ENCODE data around the gene ACOX3.

The ACOX3 gene

GRCh38 chr4:8334786-8335460 is 105.6 kb downstream of the ACOX3 start:
- no peak for DNase-seq (ENCODE audit: low read depth)

DNA sequence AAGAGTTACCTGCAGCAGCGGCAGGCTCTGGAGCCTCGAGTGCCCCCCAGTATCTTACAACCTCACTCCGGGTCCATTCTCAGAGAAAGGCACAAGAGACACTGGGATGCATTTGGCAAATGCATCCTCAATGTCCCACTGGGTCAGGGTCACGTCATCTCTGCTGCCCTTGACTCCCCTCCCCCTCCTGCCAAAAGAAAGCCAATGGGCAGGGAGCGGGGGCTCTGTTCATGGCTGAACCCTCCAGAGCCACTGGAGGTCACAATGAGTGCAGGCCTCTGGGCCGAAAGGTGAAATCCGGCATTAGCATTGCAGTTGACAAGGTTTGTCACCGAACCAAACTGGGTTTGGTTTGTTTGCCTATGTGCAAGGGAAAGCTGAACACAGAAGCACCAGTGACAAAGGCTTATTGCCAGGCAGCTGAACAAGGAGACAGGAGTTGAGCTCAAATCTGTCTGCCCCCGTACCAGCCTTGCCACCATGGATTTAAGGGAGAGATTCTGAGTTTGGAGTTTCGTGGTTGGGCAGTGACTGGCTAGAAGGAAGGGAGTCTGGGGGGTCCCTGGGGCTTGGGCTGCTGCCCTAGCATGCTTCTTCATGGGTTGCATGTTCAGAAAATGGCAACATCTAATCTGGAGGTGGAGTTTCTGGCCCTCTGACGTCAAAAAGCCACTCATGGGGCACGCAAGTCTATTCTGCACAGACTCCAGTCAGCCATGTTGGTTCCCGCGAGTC is 106.6 kb downstream of the ACOX3 start:
- no peak for DNase-seq (ENCODE audit: low read depth)

DNA sequence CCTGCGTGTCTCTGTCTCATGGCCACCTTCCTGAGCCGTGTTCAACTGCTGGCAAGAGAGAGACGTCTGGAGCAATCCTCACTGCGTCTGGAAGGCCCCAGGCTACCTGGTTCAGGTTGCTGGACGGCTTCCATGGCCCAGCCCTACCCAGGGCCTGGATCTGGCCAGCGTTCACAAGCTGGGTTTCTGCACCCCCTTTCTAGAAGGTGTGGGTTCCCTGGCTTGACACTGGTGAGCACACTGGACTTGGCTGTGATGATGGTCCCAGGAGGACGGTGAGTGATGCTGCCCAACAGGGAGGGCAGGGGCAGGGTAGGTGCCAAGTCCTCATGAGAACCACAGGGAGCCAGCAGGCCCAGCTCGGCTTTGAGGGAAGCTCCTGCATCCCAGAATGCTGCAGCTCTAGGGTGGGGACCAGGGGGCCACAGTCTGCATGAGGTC is 107.6 kb downstream of the ACOX3 start:
- DNase-seq (ENCODE audit: low read depth) = no peak

- DNase-seq (ENCODE audit: low read depth) = no peak
Measured at GRCh38 chr4:8332038-8332857, 108.3 kb downstream of the ACOX3 start.

- DNase-seq (ENCODE audit: low read depth) = no peak
Measured at GRCh38 chr4:8331575-8331955, 109.0 kb downstream of the ACOX3 start.

DNA sequence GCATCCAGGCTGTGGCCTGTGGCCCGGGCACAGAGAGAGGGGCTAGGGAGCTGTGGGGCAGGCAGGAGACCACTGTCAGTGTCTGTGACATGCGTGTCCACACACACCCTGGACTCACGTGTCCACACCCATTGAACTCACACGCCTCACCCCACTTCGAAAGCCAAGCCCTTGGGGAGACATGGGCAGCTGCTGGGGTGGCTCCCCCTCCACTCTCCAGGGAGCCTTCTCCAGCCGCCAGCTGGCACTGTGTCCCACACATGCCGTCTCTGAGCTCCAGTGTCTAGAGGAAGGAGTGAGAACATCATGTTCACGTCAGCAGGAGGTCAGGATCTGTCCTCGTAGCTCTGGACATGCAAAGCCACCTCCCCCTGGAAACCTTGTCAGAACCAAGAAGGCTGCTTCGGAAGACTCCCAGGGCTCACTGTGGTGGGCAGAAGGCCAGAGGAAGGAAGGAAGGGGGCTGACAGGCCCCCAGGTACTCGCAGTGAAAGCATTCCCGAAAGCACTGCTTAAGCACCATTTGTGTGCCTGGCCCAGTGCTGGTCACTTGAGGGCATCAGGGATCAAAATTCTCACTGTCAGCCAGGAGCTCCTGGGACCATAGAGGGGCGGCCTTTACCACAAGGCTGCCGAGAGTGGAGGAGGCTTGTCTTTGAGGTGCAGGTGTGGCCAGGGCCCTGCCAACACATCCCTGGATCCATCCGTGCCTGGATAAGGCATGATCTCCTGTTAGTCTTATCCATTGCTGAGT is 109.5 kb downstream of the ACOX3 start:
- no peak for DNase-seq (ENCODE audit: low read depth)

DNA sequence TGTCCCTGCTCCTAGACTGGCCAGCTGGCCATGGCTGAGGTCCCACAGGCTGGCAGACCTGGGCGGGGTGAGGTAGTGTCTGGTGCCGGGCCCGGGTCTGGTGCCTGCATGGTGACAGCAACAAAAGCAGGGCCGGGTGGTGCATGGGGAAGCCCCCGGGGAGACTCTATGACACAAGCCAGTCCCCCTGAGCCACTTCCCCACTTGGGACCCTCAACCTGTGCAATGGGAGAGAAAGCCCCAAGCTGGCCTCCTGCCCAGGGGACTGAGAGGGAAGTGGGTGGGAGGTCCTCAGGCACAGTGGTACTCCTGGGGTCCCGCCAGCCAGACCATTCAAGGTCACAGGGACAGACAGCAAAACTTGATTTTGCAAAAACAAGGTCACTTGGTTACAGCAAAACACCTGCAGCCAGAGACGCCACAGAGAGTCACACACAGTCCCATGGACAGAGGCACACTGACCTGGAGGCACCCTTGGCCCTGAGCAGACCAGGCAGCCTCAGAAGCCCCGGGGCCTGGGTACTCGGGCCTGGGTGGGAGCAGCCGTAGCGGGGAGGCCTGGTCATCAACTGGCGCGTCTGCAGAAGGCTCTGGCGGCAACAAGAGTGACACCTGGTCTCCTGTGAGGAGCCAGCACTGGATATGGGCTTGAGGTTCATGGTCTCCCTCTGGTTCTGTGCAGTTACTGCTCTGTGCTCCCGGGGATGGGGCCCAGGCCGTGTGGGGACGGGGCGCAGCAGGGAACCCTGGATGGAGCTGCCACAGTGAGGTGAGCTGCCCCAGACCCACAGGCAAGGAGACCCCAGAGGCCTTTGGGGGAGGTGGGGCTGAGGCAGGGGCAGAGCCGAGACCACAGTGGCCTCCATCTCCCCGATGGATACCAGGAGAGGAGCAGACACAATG is 110.4 kb downstream of the ACOX3 start:
- DNase-seq (ENCODE audit: low read depth) = no peak

- DNase-seq (ENCODE audit: low read depth) = no peak
Measured at GRCh38 chr4:8329560-8329858, 111.0 kb downstream of the ACOX3 start.

DNA sequence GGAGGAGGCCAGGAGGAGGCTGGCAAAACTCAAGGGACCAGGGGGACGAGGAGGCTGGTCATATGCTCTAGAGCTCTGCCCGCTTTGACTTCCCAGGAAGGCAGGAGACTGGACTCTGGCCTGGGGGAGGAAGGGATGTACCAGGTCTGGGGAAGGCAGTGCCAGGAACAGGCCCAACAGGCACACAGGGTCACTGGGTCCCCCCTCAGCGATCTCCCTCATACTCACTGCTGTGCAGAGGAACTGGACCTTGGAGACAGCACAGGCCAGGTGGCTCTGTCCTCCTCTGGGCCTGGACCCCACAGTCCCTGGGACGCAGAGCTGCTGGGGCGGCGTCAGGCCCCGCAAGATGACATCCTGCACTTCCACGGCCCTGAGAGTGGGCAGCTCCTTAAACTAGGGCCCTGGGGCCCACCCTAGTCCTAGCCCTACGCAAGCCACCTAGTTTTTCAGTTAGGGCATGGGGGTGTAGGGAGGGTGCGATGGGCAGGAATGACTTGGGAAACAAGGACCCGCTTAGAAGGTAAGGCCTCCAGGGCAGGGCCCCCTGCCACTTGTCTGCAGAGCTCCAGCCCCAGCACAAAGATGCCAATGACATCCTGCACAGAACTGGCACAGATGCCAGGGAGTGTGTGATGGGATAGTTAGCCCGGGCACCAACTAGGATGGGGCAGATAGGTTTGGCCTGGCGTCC is 111.5 kb downstream of the ACOX3 start:
- no peak for DNase-seq (ENCODE audit: low read depth)

DNA sequence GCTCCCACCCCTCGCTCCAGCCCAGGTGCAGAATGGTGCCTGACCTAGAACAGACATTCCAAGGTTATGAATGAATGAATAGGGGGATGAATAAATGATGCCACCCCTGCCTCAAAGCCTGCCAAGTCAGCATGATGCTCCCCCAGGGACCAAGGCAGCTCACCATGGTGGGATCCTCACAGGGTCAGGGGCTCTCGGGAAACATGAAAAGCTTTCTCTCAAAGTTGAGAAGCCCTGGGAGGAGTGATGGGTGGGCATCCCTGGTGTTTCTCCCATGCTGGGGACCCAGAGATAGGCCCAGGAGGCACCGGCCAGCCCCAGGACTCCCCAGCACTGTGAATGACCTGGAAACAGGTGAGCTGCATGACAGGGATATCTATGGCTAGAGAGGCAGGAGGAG is 112.1 kb downstream of the ACOX3 start:
- DNase-seq (ENCODE audit: low read depth) = no peak

DNA sequence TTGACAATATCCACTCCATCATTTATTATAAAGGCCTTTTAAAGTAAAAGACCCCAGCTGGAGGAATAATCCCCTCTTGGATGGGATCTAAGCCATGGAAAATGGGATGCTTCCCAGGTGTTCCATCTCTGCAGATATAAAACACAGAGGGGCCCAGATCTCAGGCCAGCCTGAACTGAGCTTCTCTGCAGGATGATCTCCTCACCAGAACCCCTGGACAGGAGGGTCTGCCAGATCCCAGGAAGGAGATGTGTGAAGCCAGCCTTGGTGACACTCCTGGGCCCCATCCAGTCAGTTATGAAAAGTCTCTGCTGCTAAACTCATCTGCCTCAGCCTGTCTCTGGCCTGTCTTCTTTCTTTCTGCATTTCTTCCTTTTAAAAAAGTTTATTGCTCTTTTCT is 114.3 kb downstream of the ACOX3 start:
- no peak for DNase-seq (ENCODE audit: low read depth)

DNA sequence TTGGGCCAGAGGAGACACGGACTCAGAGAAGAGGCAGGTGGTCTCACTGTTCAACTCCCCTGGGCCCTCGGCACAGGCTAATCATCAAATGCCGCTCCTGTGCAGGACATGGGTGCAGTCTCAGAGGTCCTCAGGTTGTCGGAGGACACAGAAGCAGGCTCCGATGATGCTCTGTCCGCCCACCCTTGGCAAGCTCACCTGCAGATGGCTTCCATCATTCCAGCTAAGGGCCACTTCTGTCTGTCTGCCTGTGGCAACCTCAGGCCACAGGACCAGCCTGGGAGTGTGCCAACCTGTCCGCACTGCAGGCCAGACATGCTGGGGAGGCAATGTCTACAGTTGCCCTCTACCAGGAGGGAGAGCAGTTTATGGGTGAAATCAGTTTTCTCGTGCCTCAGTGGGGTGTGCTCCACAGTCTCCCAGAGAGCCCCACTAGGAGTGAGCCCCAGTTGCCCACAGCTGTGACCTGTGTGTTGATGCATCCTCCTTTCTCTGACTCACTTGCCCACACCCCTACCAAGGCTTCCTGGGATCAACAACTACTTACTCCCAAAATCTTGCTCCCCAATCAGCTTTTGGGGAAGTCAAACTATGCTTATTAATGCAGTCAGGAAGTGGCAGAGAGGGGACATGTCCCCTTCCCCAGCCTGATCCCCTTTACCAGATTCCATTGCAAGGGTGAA is 115.1 kb downstream of the ACOX3 start:
- DNase-seq (ENCODE audit: low read depth) = no peak

- DNase-seq (ENCODE audit: low read depth) = no peak
Measured at GRCh38 chr4:8324640-8325239, 115.8 kb downstream of the ACOX3 start.

DNA sequence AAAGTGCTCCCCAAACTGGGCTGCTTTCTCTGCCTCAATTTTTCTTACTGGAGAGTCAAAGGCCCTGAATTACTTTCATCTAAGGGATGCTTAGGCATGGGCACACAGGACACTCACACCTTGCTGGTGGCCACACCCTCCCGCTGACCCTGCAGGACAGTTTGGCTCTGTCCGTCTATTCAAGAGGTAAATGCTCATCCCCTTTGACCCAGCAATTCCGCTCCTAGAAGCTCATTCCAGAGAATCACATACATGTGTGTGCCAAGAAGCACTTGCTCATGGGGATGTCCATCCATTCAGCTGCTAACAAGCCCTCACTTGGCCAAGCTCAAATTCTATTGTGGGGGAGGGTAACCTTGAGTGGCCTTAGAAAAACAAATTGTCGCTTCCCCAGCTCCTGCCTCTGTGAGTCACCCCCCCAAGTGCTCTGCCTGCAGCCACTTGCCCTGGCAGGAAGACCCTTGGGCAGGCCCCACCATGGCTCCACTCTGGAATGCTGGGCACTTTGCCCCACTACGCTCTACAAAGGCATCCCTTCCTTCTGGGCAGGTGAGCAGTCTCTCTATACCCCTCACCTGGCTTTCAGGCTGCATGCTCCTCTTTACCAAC is 116.5 kb downstream of the ACOX3 start:
- DNase-seq (ENCODE audit: low read depth) = no peak

- DNase-seq (ENCODE audit: low read depth) = no peak
Measured at GRCh38 chr4:8322794-8323704, 117.5 kb downstream of the ACOX3 start.

- DNase-seq (ENCODE audit: low read depth) = no peak
Measured at GRCh38 chr4:8321771-8322170, 118.8 kb downstream of the ACOX3 start.

DNA sequence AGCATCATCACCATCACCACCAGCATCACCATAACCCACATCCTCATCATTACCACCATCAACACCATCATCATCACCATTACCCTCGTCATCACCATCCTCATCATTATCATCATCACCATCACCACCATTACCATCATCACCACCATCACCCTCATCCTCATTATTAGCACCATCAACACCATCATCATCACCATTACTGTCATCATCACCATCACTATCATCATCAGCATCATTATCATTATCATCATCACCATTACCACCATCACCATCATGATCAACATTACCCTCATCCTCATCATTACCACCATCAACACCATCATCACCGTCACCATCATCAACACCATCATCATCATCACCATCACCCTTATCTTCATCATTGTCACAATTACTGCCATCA is 119.3 kb downstream of the ACOX3 start:
- no peak for DNase-seq (ENCODE audit: low read depth)

DNA sequence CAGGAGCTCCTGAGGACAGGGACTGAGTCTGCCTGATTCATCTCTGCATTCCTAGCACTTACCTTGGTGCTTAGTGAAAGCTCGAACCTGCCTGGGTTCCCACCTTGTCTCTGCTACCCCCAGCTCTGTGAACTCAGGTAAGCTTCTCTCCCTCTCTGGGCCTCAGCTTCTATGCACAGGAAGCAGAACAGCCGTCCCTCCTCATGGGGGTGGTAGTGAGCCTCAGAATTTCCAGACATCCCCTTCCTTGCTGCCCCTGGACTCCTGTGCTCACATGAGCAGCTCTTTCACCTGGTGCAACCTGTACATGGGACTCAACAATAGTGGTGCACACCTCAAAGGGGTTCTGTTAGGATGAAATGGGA is 120.2 kb downstream of the ACOX3 start:
- no peak for DNase-seq (ENCODE audit: low read depth)
